Osteocyte (in vitro differentiated cells): ENCODE measurements around the gene DBNDD1. TPM values are rescaled to one million over a fixed set of nuclear protein-coding genes. Genes with fewer than 3 reads are reported as not detected.

Experiments
- DNase-seq: peaks from one replicate; pipeline ENCODE4 v3.0.0; 2021; ENCODE audit warnings: mixed read lengths; ENCODE audit not compliant: unreplicated experiment; ENCODE audit errors: extremely low spot score
- H3K27ac Mint-ChIP-seq: one replicate; pipeline ENCODE4 v1.8.0; 2021; ENCODE audit warnings: mild to moderate bottlenecking, mixed read lengths; ENCODE audit not compliant: unreplicated experiment
- H3K27me3 Mint-ChIP-seq: one replicate; pipeline ENCODE4 v1.8.0; 2021; ENCODE audit warnings: mixed read lengths; ENCODE audit not compliant: unreplicated experiment
- H3K36me3 Mint-ChIP-seq: one replicate; pipeline ENCODE4 v1.8.0; 2021; ENCODE audit warnings: mixed read lengths; ENCODE audit not compliant: unreplicated experiment
- H3K4me1 Mint-ChIP-seq: one replicate; pipeline ENCODE4 v1.8.0; 2021; ENCODE audit warnings: mixed read lengths; ENCODE audit not compliant: unreplicated experiment
- H3K4me3 Mint-ChIP-seq: one replicate; pipeline ENCODE4 v1.8.0; 2021; ENCODE audit warnings: mild to moderate bottlenecking, moderate library complexity, mixed read lengths; ENCODE audit not compliant: unreplicated experiment
- H3K9me3 Mint-ChIP-seq: one replicate; pipeline ENCODE4 v1.8.0; 2021; ENCODE audit warnings: mixed read lengths; ENCODE audit not compliant: unreplicated experiment
- CTCF ChIP-seq: fragments of 200-600 bp; sonication (generic); IDR thresholded peaks from 2 replicates; pipeline ENCODE4 v1.5.0; 2021; ENCODE audit warnings: antibody characterized with exemption, mild to moderate bottlenecking, moderate library complexity
- total RNA-seq: library from RNA; stranded (reverse); gene quantifications from 2 replicates; pipeline ENCODE4 v1.2.1, GENCODE V29; 2021

The DBNDD1 gene
- total RNA-seq, 1 donor from 2014 or later: 0.78 TPM

GRCh38 chr16:89957216-89957785 lies 62.0 kb downstream of the DBNDD1 start:
- no peaks in the 10 kb centered on the region for H3K4me1 Mint-ChIP-seq
- H3K4me3 Mint-ChIP-seq: no peak overlapping the region
- peaks cover 24% of the 10 kb centered on the region for H3K36me3 Mint-ChIP-seq
- no peak overlapping the region for H3K27ac Mint-ChIP-seq
- no peak for DNase-seq
- H3K27me3 Mint-ChIP-seq: no peaks in the 10 kb centered on the region
- no peak for TF ChIP-seq CTCF
- H3K9me3 Mint-ChIP-seq: no peaks in the 10 kb centered on the region

- H3K4me3 Mint-ChIP-seq: no peak overlapping the region
- no peak for TF ChIP-seq CTCF
- H3K36me3 Mint-ChIP-seq: peaks cover 24% of the 10 kb centered on the region
These were observed 62.6 kb downstream of the DBNDD1 start for GRCh38 chr16:89956505-89957215.

GRCh38 chr16:89955001-89955685 lies 64.1 kb downstream of the DBNDD1 start:
- DNase-seq: no peak
- no peaks in the 10 kb centered on the region for H3K9me3 Mint-ChIP-seq
- no peaks in the 10 kb centered on the region for H3K27me3 Mint-ChIP-seq
- H3K4me3 Mint-ChIP-seq: no peak overlapping the region
- peaks cover 1% of the 10 kb centered on the region for H3K4me1 Mint-ChIP-seq
- no peak for TF ChIP-seq CTCF
- H3K36me3 Mint-ChIP-seq: peaks cover 21% of the 10 kb centered on the region
- H3K27ac Mint-ChIP-seq: no peak overlapping the region

More at GRCh38 chr16:89956505-89957215, 62.6 kb downstream of the DBNDD1 start:
- DNase-seq: no peak
- H3K9me3 Mint-ChIP-seq: no peaks in the 10 kb centered on the region
- H3K27ac Mint-ChIP-seq: no peak overlapping the region
- H3K4me1 Mint-ChIP-seq: no peaks in the 10 kb centered on the region
- no peaks in the 10 kb centered on the region for H3K27me3 Mint-ChIP-seq

Other genes with a start within 250 kb of the DBNDD1 start
- 14.6 and 14.7 TPM in 2 replicates for gene FANCA, start 202.8 kb downstream of the DBNDD1 start, total RNA-seq
- gene SPIRE2, start 191.0 kb downstream of the DBNDD1 start, total RNA-seq: 4.1 and 4.6 TPM in 2 replicates
- 251 and 267 TPM in 2 replicates for gene TCF25, start 145.9 kb downstream of the DBNDD1 start, total RNA-seq
- gene MC1R, start 100.6 kb downstream of the DBNDD1 start, total RNA-seq: 6.5 and 6.9 TPM in 2 replicates
- 84.9 and 95.8 TPM in 2 replicates for gene TUBB3, start 96.1 kb downstream of the DBNDD1 start, total RNA-seq
- gene DEF8, start 70.7 kb downstream of the DBNDD1 start, total RNA-seq: 78.7 and 82.8 TPM in 2 replicates
- not detected in 2 replicates for gene PRDM7, start 57.9 kb upstream of the DBNDD1 start, total RNA-seq